Esophagus squamous epithelium (tissue), 4 donors: ENCODE measurements around the gene DGUOK.

Experiments
- POLR2A ChIP-seq, 4 donors: fragments of 450-650 bp; IDR thresholded peaks; one replicate each; pipeline ENCODE4 v1.6.1; 2017; ENCODE audit warnings: antibody characterized with exemption in 4 of 4, mild to moderate bottlenecking in 4 of 4, moderate library complexity in 3 of 4
- TF ChIP-seq, protein P1 (sequence below), 6 experiments: fragments of 450-650 bp in 4 of 6; fragments of 200-600 bp in 2 of 6; sonication (generic) in 2 of 6; IDR thresholded peaks; one replicate each; pipeline ENCODE4 v1.5.1; 2016 to 2019; ENCODE audit warnings: antibody characterized with exemption in 6 of 6, mild to moderate bottlenecking in 4 of 6, moderate library complexity in 4 of 6

DNA sequence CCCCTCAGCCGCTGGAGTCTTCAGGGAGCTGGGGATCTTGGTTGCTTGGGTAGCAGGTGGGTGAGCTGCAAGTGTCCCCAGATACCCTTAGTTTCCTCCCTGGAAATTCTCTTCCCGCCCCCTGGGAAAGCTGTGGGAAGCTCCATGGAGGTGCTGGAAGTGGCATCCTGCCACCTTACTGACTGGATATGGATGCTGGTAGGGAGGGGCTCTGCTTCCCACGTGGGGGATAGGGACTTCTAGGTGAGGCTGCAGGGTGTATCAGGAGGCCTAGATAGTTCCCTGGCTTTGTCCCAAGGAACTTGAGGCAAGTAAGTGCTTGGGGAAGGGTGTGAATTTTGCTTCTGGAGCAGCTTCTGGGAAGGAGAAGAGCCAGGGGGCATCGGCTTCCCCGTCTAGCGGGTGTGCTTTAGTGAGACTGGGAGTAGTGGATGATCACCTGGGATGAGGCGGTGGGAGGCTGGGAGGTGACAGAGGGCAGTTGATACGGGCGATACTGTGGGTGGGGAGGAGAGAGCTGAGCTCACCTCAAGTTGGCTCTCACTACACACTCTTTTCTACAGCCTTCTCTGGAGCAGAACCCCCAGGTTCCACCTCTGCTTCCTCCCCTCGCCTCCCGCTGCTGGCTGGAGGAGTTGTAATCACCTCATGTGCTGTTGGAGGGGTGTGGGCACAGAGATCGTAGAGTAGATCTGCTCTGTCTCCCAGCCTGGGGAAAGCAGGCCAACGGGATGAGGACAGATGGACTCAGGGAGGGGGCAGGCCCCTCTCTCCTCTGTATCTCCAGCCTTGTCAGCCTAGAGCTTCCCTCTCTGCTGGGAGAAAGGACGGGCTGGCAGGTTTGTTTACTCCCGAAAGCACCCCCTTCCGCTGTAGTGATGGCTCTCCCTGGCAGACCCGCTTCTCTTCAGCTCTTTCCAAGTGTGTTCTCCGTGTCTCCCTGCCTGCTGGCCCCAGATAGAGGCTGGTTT lies 77.8 kb downstream of the DGUOK start:
- no peak for TF ChIP-seq POLR2A (IDR thresholded peaks at IDR 0.05)
- TF ChIP-seq, protein P1, sequence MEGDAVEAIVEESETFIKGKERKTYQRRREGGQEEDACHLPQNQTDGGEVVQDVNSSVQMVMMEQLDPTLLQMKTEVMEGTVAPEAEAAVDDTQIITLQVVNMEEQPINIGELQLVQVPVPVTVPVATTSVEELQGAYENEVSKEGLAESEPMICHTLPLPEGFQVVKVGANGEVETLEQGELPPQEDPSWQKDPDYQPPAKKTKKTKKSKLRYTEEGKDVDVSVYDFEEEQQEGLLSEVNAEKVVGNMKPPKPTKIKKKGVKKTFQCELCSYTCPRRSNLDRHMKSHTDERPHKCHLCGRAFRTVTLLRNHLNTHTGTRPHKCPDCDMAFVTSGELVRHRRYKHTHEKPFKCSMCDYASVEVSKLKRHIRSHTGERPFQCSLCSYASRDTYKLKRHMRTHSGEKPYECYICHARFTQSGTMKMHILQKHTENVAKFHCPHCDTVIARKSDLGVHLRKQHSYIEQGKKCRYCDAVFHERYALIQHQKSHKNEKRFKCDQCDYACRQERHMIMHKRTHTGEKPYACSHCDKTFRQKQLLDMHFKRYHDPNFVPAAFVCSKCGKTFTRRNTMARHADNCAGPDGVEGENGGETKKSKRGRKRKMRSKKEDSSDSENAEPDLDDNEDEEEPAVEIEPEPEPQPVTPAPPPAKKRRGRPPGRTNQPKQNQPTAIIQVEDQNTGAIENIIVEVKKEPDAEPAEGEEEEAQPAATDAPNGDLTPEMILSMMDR (IDR thresholded peaks at IDR 0.05), result no peak
